GM19467 (cell line): Measurements from ENCODE around the gene ADAM10.
"Not testable (repeated sequence)": the region's sequence is repeated elsewhere in the genome, so short reads cannot be mapped to it uniquely, and the experiment has no call there.

ENCODE experiments used
- ATAC-seq: cut with Tn5 transposase; IDR thresholded peaks from one replicate; pipeline ENCODE4 v1.9.1; 2021; ENCODE audit warnings: mild to moderate bottlenecking, moderate library complexity; ENCODE audit not compliant: unreplicated experiment

ADAM10 gene, protein sequence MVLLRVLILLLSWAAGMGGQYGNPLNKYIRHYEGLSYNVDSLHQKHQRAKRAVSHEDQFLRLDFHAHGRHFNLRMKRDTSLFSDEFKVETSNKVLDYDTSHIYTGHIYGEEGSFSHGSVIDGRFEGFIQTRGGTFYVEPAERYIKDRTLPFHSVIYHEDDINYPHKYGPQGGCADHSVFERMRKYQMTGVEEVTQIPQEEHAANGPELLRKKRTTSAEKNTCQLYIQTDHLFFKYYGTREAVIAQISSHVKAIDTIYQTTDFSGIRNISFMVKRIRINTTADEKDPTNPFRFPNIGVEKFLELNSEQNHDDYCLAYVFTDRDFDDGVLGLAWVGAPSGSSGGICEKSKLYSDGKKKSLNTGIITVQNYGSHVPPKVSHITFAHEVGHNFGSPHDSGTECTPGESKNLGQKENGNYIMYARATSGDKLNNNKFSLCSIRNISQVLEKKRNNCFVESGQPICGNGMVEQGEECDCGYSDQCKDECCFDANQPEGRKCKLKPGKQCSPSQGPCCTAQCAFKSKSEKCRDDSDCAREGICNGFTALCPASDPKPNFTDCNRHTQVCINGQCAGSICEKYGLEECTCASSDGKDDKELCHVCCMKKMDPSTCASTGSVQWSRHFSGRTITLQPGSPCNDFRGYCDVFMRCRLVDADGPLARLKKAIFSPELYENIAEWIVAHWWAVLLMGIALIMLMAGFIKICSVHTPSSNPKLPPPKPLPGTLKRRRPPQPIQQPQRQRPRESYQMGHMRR

DNA sequence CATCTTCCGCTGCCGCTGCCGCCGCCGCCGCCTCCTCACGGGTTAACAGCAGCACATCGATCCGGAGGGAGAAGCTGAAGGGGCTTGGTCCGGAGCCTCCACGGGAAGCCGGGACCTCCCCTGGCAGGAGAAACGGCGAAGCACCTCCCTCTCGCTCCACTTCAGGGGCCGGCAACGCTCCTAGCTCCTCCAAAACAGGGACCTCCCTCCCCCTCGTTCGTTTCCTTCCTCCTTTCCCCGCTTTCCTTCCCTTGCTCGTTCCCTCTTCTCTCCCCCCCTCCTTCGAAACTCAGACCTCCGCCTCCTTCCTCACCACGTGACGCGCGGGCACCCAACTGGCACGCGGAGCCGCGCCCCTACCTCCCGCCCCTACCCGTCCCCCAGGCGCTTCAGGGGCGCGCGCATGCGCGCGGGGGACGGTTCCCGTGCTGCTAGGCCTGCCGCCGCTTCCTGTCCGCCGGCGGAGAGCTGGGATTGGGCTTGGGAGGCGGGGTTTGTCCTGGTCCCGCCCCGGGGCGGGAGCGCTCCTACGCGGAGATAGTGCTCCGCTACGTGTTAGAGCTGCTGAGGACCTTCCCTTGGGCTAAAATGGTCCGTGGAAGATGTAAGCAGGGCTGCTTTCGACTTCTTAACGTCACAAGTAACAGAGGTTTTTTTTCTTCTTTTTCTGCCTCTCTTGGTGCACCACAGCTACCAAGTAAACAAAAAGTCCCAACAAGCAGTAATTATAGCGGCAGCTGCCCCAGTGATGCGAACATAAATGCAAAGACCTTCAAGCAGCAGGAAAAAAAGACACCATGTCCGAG lies at the start of gene ADAM10:
ADAM10 (minus strand) TSS at position 176 of the 806 bp plus-strand sequence; CDS start at position 3, 173 bp downstream.
- peak; percentile 86 for ATAC-seq

DNA sequence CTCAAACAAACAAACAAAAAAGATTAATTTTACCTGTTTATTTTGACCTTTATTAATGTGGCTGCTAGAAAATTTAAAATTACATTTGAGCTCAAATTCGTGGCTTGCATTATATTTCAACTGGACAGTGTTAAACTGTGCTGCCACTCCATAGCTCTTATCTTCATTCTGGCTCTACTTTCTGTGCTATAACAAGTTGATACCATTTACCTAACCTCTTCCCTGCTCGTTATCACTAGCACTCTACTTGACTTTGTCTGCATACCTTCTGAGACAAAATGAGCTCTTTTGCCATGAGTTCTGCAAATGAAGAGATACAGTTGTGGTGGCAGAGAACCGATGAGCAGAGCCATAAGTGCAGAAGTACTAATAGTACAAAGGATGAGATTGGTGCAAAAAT lies 48.0 kb upstream of the ADAM10 start:
- ATAC-seq = no peak

DNA sequence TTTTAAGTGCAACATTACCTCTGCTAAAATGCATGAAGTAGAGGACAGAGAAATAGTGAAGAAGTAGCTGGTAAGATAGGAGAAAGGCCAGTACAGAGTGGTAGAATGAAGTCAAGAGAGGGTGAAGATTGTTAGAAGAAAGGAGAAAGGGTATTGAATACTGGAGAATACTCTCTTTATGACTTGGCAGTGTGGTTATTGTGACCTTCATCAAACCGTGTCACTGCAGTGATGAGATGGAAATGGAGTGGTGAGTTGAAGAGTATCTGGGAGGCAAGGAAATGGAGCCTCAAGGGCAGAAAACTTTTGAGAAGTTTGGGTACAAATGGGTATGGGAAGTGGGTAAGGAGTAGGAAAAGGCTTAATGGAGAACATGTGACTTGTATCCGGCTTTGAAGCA lies 46.3 kb upstream of the ADAM10 start:
- no peak for ATAC-seq

DNA sequence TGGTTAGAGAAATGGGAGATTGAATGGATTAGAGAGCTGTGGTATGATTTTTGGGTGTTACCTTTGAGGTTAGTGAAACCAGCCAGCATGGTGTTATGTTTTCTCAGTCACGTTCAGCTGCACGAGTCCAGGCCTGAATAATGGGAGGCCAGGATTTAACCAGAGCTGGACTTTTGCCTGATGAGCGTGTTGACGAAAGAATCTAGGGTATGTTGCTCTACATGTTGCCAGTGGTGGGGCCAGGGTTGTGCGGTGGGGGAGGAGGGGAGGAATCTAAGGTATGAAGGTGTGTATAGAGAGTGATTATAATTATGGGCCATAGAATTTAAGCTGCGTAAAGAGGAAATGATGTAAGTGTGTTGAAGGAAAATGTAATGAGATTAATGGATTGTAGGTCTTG lies 44.4 kb upstream of the ADAM10 start:
- ATAC-seq = no peak

DNA sequence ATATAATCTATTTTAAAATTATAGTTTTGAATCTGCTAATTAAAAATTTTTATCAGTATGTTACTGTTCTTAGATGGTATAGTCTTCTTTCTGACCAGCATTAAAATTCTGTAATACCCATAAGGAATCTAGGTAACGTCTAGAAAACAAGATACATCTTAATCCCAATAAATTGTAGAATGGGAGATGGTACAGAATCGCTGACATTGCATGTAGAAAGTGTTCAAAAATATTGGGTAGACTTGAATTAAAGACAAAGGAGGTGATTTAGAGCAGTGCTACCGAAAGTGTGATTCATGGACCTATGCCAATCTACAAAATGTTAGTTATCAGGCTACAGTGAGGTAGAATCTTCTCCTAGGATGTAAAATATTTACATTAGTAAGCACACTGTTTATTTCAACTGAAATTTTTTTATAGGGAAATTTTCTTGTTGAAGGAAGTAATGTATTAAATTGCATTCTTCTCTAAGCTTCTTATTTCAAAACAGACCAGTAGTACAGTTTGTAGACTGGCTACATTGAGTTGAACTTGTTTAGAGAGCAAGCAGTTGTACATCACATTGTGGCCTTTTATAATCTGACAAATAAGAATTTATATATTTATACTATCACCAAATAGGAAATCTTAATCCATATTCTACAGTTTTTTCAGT lies 38.7 kb upstream of the ADAM10 start:
- no peak for ATAC-seq

DNA sequence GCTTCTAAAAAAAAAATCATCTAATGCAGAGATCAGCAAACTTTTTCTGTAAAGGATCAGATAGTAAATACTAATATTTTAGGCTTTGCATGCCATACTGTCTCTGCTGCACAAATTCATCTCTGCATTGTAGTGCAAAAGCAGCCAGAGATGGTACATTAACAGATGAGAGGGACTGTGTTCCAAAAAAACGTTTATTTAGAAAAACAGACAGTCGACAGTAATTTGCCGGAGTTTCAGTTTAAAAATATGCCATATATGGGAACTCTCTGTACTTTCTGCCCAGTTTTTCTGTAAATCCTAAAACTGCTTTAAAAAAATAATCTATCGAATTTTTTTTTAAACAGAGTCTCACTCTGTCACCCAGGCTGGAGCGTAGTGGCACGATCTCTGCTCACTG lies 35.8 kb upstream of the ADAM10 start:
- ATAC-seq = no peak

DNA sequence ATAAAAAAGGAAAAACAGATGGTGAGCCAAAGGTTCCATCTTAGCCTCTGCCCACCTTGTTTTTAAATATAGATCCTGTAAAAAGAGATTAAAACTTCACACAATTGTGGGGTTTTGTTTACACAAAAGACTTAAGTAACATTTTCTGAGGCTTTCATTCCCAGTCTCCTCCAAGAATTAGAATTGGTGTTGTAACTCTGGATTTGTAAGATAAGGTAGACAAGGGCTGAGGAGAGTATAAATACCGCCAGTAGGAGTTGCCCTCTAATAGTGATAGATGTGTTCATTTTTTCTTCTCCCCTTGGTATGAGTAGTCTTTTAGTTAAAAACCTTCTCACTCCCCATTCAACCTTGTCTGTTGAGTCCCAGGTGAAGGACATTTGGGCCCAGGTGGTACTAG lies 30.0 kb upstream of the ADAM10 start:
- ATAC-seq = no peak

DNA sequence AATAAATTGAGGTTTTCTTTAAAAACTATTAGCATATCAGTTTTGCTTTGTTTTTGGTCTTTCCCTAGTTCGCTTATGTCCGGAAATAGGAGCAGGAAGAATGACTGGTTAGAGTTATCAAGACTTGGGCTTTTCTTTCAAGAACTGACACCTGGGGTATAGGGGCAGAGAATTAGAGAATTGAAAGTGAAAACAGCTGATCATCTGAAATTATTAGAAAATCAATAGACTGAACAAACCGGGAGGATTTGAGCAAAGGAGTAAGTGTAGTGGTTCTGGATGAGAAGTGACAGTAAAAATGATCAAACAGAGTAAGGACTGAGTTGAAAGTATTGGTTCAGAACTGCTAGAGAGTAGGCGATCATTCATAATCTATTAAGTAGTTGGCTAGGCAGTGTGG lies 27.6 kb upstream of the ADAM10 start:
- no peak for ATAC-seq

DNA sequence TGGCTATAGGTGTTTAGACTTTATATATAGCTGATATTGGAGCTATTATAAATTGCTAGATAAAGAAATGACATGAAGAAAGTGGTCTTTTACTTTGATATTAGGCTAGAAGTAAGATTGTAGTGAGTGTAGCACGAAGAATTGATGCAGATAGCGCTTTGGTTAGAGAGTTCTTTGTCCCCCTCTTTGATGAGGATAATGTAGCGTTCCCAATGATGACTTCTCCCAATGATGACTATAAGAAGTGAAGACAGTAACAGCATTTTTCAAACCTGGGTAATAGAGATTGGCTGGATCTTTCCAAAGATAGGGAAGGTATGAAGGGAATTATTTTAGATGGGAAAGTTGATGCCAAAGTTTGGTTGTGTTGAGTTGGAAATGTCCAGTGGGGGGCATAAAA lies 25.9 kb upstream of the ADAM10 start:
- no peak for ATAC-seq

DNA sequence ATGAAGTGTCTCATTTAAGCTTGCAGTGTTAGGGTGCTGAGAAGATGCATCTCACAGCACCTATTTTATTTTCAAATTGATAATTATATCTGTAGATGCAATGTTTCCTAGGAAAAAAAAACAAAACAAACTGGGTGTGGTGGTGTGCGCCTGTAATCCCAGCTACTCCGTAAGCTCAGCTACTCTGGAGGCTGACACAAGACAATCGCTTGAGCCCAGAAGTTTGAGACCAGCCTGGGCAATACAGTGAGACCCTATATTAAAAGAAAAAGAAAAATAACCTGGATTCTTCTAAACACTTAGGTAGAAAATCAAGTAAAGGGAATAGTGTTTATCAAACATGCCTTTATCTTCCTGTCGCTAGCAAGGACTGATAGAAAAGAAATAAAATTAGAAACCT lies 23.5 kb upstream of the ADAM10 start:
- no peak for ATAC-seq

DNA sequence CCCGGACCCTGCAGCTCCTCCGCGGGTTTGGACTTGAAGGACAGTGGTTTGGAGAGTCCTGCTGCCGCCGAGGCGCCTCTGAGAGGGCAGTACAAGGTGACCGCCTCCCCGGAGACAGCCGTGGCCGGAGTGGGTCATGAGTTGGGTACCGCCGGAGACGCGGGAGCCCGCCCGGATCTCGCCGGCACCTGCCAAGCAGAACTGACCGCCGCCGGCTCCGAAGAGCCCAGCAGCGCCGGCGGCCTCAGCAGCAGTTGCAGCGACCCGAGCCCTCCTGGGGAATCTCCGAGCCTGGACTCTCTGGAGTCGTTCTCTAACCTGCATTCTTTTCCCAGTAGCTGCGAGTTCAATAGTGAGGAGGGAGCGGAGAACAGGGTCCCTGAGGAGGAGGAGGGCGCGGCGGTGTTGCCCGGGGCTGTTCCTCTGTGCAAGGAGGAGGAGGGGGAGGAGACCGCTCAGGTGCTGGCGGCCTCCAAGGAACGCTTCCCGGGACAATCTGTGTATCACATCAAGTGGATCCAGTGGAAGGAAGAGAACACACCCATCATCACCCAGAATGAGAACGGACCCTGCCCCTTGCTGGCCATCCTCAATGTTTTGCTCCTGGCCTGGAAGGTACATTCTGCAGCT lies 22.2 kb upstream of the ADAM10 start:
- peak; percentile 17 for ATAC-seq

DNA sequence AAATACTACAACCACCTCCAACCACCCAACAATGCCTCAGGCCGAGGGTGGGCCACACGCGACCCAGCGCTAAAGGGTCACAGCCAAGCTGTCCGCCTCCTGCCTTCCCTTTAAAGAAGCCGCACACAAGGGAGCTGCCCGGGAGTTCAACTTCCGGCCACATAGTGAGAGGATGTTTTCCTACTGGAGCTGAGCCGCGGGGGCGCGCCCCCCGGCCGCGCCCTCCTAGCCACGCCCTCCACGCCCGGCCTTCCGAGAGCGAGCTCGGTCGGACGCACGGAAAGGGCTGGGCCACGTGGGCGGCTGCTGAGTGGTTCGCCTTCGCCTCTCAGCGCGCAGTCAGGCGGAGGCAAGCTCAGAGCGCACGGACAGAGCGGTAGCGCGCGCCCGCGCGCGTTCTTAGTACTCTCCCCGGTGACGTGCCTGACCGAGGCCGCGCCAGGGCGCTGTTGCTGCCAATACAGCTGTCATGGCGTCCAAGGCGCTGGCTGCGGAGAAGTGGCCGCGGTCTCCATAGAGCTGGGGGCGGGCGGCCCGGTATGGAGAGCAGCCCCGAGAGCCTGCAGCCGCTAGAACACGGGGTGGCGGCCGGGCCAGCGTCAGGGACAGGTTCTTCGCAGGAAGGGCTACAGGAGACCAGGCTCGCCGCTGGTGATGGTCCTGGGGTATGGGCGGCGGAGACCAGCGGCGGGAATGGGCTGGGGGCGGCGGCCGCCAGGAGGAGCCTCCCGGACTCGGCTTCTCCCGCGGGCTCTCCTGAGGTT lies 21.5 kb upstream of the ADAM10 start, which contains the start of gene MINDY2:
MINDY2 (plus strand) TSS at position 446 of the 764 bp plus-strand sequence; CDS start at position 540, 94 bp downstream.
- ATAC-seq = peak; percentile 94

DNA sequence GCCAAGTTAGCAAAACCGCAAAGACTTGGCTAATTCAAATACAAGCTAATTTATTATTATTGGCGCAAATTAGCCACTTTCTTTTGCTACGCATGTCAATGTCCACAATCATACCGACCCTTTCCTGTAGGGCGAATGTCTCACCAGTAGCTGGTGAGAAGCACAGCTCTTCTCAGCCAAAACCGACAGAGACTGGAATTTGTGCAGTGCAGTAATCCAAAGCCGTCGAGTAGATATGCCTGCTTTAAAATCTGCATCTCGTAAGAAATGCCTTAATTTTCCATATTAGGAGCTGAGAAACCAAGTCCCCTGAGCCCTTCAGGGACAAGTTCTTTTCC lies 21.0 kb upstream of the ADAM10 start:
- ATAC-seq = no peak

DNA sequence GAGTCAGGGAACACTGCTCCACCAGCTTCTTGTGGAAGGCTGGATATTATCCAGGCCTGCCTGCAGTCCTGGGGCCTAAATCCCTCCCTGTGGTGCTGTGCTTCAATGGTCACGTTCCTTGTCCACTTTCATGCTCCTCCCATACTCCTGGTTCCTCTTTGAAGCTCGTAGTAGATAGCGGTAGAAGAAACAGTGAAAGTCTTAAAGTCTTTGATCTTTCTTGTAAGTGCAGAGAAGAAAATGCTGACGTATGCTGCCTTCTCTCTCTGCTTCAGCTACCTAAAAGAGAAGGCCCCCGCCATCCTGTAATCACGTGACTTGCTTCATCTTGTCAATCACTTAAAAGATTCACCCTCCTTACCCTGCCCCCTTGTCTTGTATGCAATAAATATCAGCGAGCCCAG lies 19.1 kb upstream of the ADAM10 start:
- not testable (repeated sequence) for ATAC-seq

DNA sequence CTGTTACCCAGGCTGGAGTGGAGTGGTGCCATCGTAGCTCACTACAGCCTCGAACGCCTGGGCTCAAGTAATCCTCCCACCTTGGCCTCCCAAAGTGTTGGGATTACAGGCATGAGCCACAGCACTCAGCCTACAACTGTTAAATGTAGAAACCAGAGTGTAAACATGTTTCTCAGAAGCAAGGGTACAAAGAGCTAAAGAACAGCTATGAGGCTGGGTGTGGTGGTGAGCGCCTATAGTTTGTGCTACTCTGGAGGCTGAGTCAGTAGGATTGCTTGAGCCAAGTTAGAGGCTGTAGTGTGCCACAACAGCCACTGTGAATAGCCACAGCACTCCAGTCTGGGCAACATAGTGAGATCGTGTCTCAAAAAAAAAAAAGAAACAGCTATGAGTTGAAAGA lies 16.8 kb upstream of the ADAM10 start:
- ATAC-seq = no peak

DNA sequence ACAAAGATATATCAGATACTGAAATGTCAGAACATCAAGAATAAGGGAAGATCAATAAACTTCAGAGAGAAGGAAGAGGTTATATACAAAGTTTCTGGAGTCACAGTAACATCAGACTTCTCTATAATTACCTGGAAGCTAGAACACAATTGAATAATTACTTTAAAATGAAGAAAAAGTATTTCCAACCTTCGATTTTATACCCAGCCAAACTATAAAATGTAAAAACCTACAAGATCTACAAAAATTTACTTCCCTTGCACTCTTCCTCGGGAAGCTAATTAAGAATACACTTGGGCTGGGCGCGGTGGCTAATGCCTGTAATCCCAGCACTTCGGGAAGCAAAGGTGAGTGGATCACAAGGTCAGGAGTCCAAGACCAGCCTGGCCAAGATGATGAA lies 15.0 kb upstream of the ADAM10 start:
- no peak for ATAC-seq

DNA sequence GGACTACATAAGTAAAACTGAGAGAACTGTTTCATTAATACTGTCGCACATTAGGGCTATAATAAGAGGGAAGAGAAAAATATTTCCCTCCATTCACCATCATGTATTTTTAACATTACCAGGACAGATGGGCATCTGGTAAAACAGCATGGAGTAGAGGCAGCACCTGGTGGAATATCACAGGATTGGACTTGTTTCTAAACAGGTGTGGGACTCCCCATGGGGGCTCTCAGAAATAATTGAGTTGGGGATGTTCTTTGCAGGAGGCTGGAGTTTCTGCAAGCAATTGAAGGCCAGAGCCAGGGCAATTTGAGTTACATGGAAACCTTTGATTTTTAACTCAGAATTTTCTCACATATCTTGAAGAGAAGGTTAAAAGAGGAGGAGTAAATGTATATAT lies 13.2 kb upstream of the ADAM10 start:
- ATAC-seq = no peak

DNA sequence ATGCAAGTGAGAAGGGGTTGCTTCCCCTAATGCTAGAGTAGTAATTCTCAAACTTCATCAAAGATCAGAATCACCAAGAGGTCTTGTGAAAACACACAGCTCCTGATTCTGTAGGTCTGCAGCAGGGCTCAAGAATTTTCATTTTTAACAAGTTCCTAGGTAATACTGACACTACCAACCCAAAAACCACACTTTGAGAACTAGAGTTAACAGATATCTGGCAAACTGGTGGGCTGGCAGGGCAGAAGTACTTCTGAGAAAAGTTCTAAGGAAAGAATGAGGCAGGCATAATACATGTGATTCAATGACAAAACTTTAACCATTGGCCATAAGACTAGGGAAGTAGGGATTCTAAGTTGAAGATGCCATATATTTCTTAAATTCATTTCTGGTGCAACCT lies 12.8 kb upstream of the ADAM10 start:
- ATAC-seq = no peak

DNA sequence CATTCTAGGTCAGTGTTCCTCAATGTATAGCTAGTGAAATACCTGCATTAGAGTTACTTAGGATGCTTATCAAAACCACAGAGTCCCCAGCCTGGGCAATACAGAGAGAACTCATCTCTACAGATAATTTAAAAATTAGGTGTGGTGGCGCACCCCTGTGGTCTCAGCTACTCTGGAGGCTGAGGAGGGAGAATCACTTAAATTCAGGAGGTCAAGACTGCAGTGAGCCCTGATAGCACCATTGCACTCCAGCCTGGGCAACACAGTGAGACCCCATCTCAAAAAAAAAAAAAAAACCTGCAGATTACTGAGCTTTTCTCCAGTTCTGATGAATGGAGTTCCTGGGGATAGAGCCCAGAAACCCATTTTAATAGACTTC lies 11.5 kb upstream of the ADAM10 start:
- ATAC-seq = no peak
